ENCODE data around the gene FFAR4. TPM values are rescaled to one million over a fixed set of nuclear protein-coding genes. Genes with fewer than 3 reads are reported as not detected.
A peak's percentile ranks its signal among the peaks of the same experiment; 100 is the strongest.

The FFAR4 gene
- total and polyA plus RNA-seq, 9 donors: 0.02 to 0.05 (median 0.04) TPM; not detected in 6

- H3K4me3 ChIP-seq (ENCODE audit: low read length): no peak overlapping the region
- no peaks in the 10 kb centered on the region for H3K36me3 ChIP-seq (ENCODE audit: control insufficient read depth, insufficient read depth, low read length)
- DNase-seq: no peak
- no peak overlapping the region for H3K27ac ChIP-seq (ENCODE audit: low read length)
- no CpG with 5 or more reads among the region's 3 CpGs for WGBS (ENCODE audit: insufficient coverage)
- H3K9me3 ChIP-seq (replicated peaks; ENCODE audit: control insufficient read depth, low read depth, low read length): no peaks in the 10 kb centered on the region
- peaks cover 68% of the 10 kb centered on the region for H3K27me3 ChIP-seq (ENCODE audit: control insufficient read depth, insufficient read depth, low read length)
- peaks cover 13% of the 10 kb centered on the region for H3K4me1 ChIP-seq (ENCODE audit: control insufficient read depth, insufficient read depth, low read length)
Observed at GRCh38 chr10:93570383-93570782, 3.9 kb downstream of the FFAR4 start.

- no peak overlapping the region for H3K4me3 ChIP-seq (ENCODE audit: low read length)
- H3K36me3 ChIP-seq (ENCODE audit: control insufficient read depth, insufficient read depth, low read length): no peaks in the 10 kb centered on the region
- H3K27ac ChIP-seq (ENCODE audit: low read length): no peak overlapping the region
- peaks cover 5% of the 10 kb centered on the region for H3K4me1 ChIP-seq (ENCODE audit: control insufficient read depth, insufficient read depth, low read length)
- no peak for DNase-seq
- peaks cover 48% of the 10 kb centered on the region for H3K27me3 ChIP-seq (ENCODE audit: control insufficient read depth, insufficient read depth, low read length)
- H3K9me3 ChIP-seq (replicated peaks; ENCODE audit: control insufficient read depth, low read depth, low read length): no peaks in the 10 kb centered on the region
- 81% methylated on average over 2 of the region's 2 CpGs for WGBS (ENCODE audit: insufficient coverage)
Observed at GRCh38 chr10:93572606-93573005, 6.1 kb downstream of the FFAR4 start.

GRCh38 chr10:93573051-93573909, 6.8 kb downstream of the FFAR4 start:
- Histone ChIP-seq H3K9me3 (replicated peaks; ENCODE audit: control insufficient read depth, low read depth, low read length) (no peaks in the 10 kb centered on the region), H3K27ac (ENCODE audit: low read length) (no peak overlapping the region), H3K27me3 (ENCODE audit: control insufficient read depth, insufficient read depth, low read length) (peaks cover 42% of the 10 kb centered on the region), H3K4me3 (ENCODE audit: low read length) (no peak overlapping the region), H3K4me1 (ENCODE audit: control insufficient read depth, insufficient read depth, low read length) (no peaks in the 10 kb centered on the region), H3K36me3 (ENCODE audit: control insufficient read depth, insufficient read depth, low read length) (no peaks in the 10 kb centered on the region)
- WGBS (ENCODE audit: insufficient coverage): no CpG with 5 or more reads among the region's 10 CpGs
- peak; percentile 62 for DNase-seq

GRCh38 chr10:93573924-93574323, 7.5 kb downstream of the FFAR4 start:
- no peak overlapping the region for H3K27ac ChIP-seq (ENCODE audit: low read length)
- no peak for DNase-seq
- WGBS (ENCODE audit: insufficient coverage): no CpG with 5 or more reads among the region's 3 CpGs

GRCh38 chr10:93576888-93577287, 10.4 kb downstream of the FFAR4 start:
- peaks cover 18% of the 10 kb centered on the region for H3K27me3 ChIP-seq (ENCODE audit: control insufficient read depth, insufficient read depth, low read length)
- 40% methylated on average over 3 of the region's 3 CpGs for WGBS (ENCODE audit: insufficient coverage)
- peaks cover 5% of the 10 kb centered on the region for H3K9me3 ChIP-seq (replicated peaks; ENCODE audit: control insufficient read depth, low read depth, low read length)
- DNase-seq: no peak
- H3K27ac ChIP-seq (ENCODE audit: low read length): no peak overlapping the region
- H3K36me3 ChIP-seq (ENCODE audit: control insufficient read depth, insufficient read depth, low read length): no peaks in the 10 kb centered on the region
- no peak overlapping the region for H3K4me3 ChIP-seq (ENCODE audit: low read length)
- H3K4me1 ChIP-seq (ENCODE audit: control insufficient read depth, insufficient read depth, low read length): no peaks in the 10 kb centered on the region

More at GRCh38 chr10:93573924-93574323, 7.5 kb downstream of the FFAR4 start:
- Histone ChIP-seq H3K4me1 (ENCODE audit: control insufficient read depth, insufficient read depth, low read length) (no peaks in the 10 kb centered on the region), H3K36me3 (ENCODE audit: control insufficient read depth, insufficient read depth, low read length) (no peaks in the 10 kb centered on the region), H3K27me3 (ENCODE audit: control insufficient read depth, insufficient read depth, low read length) (peaks cover 35% of the 10 kb centered on the region), H3K9me3 (replicated peaks; ENCODE audit: control insufficient read depth, low read depth, low read length) (no peaks in the 10 kb centered on the region), H3K4me3 (ENCODE audit: low read length) (no peak overlapping the region)

- no CpG with 5 or more reads among the region's 3 CpGs for WGBS (ENCODE audit: insufficient coverage)
- no peak for DNase-seq
- no peaks in the 10 kb centered on the region for H3K4me1 ChIP-seq (ENCODE audit: control insufficient read depth, insufficient read depth, low read length)
Observed at GRCh38 chr10:93577565-93577964, 11.1 kb downstream of the FFAR4 start.

GRCh38 chr10:93579089-93579488, 12.6 kb downstream of the FFAR4 start:
- 77% methylated on average over 4 of the region's 7 CpGs for WGBS (ENCODE audit: insufficient coverage)
- no peak for DNase-seq
- no peaks in the 10 kb centered on the region for H3K36me3 ChIP-seq (ENCODE audit: control insufficient read depth, insufficient read depth, low read length)
- H3K4me1 ChIP-seq (ENCODE audit: control insufficient read depth, insufficient read depth, low read length): no peaks in the 10 kb centered on the region
- H3K9me3 ChIP-seq (replicated peaks; ENCODE audit: control insufficient read depth, low read depth, low read length): peaks cover 5% of the 10 kb centered on the region
- H3K27me3 ChIP-seq (ENCODE audit: control insufficient read depth, insufficient read depth, low read length): peaks cover 4% of the 10 kb centered on the region
- H3K27ac ChIP-seq (ENCODE audit: low read length): no peak overlapping the region
- no peak overlapping the region for H3K4me3 ChIP-seq (ENCODE audit: low read length)

More at GRCh38 chr10:93577565-93577964, 11.1 kb downstream of the FFAR4 start:
- Histone ChIP-seq H3K27ac (ENCODE audit: low read length) (no peak overlapping the region), H3K36me3 (ENCODE audit: control insufficient read depth, insufficient read depth, low read length) (no peaks in the 10 kb centered on the region), H3K4me3 (ENCODE audit: low read length) (no peak overlapping the region), H3K27me3 (ENCODE audit: control insufficient read depth, insufficient read depth, low read length) (peaks cover 11% of the 10 kb centered on the region), H3K9me3 (replicated peaks; ENCODE audit: control insufficient read depth, low read depth, low read length) (peaks cover 5% of the 10 kb centered on the region)

GRCh38 chr10:93579985-93580711, 13.7 kb downstream of the FFAR4 start:
- Histone ChIP-seq H3K4me3 (ENCODE audit: low read length) (no peak overlapping the region), H3K4me1 (ENCODE audit: control insufficient read depth, insufficient read depth, low read length) (no peaks in the 10 kb centered on the region), H3K27ac (ENCODE audit: low read length) (no peak overlapping the region), H3K36me3 (ENCODE audit: control insufficient read depth, insufficient read depth, low read length) (no peaks in the 10 kb centered on the region), H3K9me3 (replicated peaks; ENCODE audit: control insufficient read depth, low read depth, low read length) (peaks cover 5% of the 10 kb centered on the region), H3K27me3 (ENCODE audit: control insufficient read depth, insufficient read depth, low read length) (peaks cover 2% of the 10 kb centered on the region)
- DNase-seq: no peak
- 100% methylated on average over 1 of the region's 3 CpGs for WGBS (ENCODE audit: insufficient coverage)

GRCh38 chr10:93580828-93581227, 14.4 kb downstream of the FFAR4 start:
- Histone ChIP-seq H3K4me3 (ENCODE audit: low read length) (no peak overlapping the region), H3K27ac (ENCODE audit: low read length) (no peak overlapping the region), H3K36me3 (ENCODE audit: control insufficient read depth, insufficient read depth, low read length) (no peaks in the 10 kb centered on the region), H3K4me1 (ENCODE audit: control insufficient read depth, insufficient read depth, low read length) (no peaks in the 10 kb centered on the region), H3K27me3 (ENCODE audit: control insufficient read depth, insufficient read depth, low read length) (peaks cover 2% of the 10 kb centered on the region), H3K9me3 (replicated peaks; ENCODE audit: control insufficient read depth, low read depth, low read length) (peaks cover 5% of the 10 kb centered on the region)
- peak; percentile 10 for DNase-seq
- 27% methylated on average over 6 of the region's 6 CpGs for WGBS (ENCODE audit: insufficient coverage)

- Histone ChIP-seq H3K27ac (ENCODE audit: low read length) (no peak overlapping the region), H3K4me1 (ENCODE audit: control insufficient read depth, insufficient read depth, low read length) (no peaks in the 10 kb centered on the region), H3K27me3 (ENCODE audit: control insufficient read depth, insufficient read depth, low read length) (peaks cover 4% of the 10 kb centered on the region), H3K9me3 (replicated peaks; ENCODE audit: control insufficient read depth, low read depth, low read length) (peaks cover 5% of the 10 kb centered on the region), H3K36me3 (ENCODE audit: control insufficient read depth, insufficient read depth, low read length) (no peaks in the 10 kb centered on the region), H3K4me3 (ENCODE audit: low read length) (no peak overlapping the region)
- 92% methylated on average over 4 of the region's 7 CpGs for WGBS (ENCODE audit: insufficient coverage)
- DNase-seq: no peak
Observed at GRCh38 chr10:93584445-93584844, 18.0 kb downstream of the FFAR4 start.

Data from muscle of leg (tissue), 11 donors.